ACC112 (cell line): ENCODE results near the gene PRELP.
"Not testable (repeated sequence)": the region's sequence is repeated elsewhere in the genome, so short reads cannot be mapped to it uniquely, and the experiment has no call there.

Experiments used
- H2AFZ ChIP-seq: fragments of 200-600 bp; sonication (generic); one replicate; pipeline ENCODE4 v1.6.0; 2017; ENCODE audit warnings: antibody characterized with exemption, low read length; ENCODE audit not compliant: unreplicated experiment
- H3K27ac ChIP-seq: fragments of 200-600 bp; sonication (generic); 2 replicates; pipeline ENCODE4 v1.5.1; 2014; ENCODE audit warnings: low read depth, mild to moderate bottlenecking, antibody characterized with exemption, low read length, moderate library complexity
- H3K27me3 ChIP-seq: fragments of 200-600 bp; sonication (generic); 2 replicates; pipeline ENCODE4 v1.6.1; 2014; ENCODE audit warnings: mild to moderate bottlenecking, antibody characterized with exemption, low read length, moderate library complexity, mixed read lengths; ENCODE audit not compliant: insufficient read depth
- H3K36me3 ChIP-seq: fragments of 200-600 bp; sonication (generic); 2 replicates; pipeline ENCODE4 v1.6.1; 2016; ENCODE audit warnings: mild to moderate bottlenecking, antibody characterized with exemption, low read length, moderate library complexity, mixed read lengths; ENCODE audit not compliant: insufficient read depth
- H3K4me1 ChIP-seq: fragments of 200-600 bp; sonication (generic); one replicate; pipeline ENCODE4 v1.6.1; 2016; ENCODE audit warnings: low read length, mixed read lengths; ENCODE audit not compliant: insufficient read depth, unreplicated experiment, control insufficient read depth
- H3K4me3 ChIP-seq: fragments of 200-600 bp; sonication (generic); 2 replicates; pipeline ENCODE4 v1.5.1; 2014; ENCODE audit warnings: mild to moderate bottlenecking, low read depth, low read length
- H3K79me2 ChIP-seq: fragments of 200-600 bp; sonication (generic); one replicate; pipeline ENCODE4 v1.6.0; 2016; ENCODE audit warnings: low read length; ENCODE audit not compliant: control insufficient read depth, unreplicated experiment, insufficient read depth

PRELP gene

GRCh38 chr1:203442821-203443220 lies 32.8 kb upstream of the PRELP start:
- H3K36me3 ChIP-seq = no peaks in the 10 kb centered on the region
- H3K4me3 ChIP-seq = no peak overlapping the region
- no peak overlapping the region for H2AFZ ChIP-seq
- peaks cover 24% of the 10 kb centered on the region for H3K27me3 ChIP-seq
- no peaks in the 10 kb centered on the region for H3K79me2 ChIP-seq
- peaks cover 12% of the 10 kb centered on the region for H3K4me1 ChIP-seq
- no peak overlapping the region for H3K27ac ChIP-seq

- H3K27ac ChIP-seq = no peak overlapping the region
- H3K79me2 ChIP-seq = no peaks in the 10 kb centered on the region
- no peak overlapping the region for H3K4me3 ChIP-seq
- peaks cover 26% of the 10 kb centered on the region for H3K27me3 ChIP-seq
- H3K36me3 ChIP-seq = no peaks in the 10 kb centered on the region
- H3K4me1 ChIP-seq = peaks cover 12% of the 10 kb centered on the region
- H2AFZ ChIP-seq = no peak overlapping the region
These were observed 32.3 kb upstream of the PRELP start for GRCh38 chr1:203443296-203443695.

DNA sequence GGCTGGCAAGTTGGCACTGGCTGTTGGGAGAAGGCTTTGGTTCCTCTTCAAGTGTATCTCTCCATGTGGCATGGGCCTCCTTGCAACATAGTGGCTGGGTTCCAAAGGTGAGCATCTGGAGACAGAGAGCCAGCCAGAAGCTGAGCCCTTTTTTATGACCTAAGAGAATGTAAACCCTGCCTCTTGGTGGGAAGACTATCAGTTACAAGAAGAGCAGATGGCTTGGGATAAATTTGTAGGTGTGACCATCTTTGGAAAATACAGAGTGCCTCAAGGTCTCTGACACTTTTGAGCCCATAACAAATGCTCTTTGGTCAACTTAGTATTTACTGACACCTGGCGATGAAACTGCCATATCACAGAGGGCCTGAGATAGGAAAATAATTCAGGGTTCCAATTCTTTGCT lies 31.4 kb upstream of the PRELP start:
- peaks cover 12% of the 10 kb centered on the region for H3K4me1 ChIP-seq
- H3K27ac ChIP-seq = no peak overlapping the region
- H3K27me3 ChIP-seq = peaks cover 17% of the 10 kb centered on the region

DNA sequence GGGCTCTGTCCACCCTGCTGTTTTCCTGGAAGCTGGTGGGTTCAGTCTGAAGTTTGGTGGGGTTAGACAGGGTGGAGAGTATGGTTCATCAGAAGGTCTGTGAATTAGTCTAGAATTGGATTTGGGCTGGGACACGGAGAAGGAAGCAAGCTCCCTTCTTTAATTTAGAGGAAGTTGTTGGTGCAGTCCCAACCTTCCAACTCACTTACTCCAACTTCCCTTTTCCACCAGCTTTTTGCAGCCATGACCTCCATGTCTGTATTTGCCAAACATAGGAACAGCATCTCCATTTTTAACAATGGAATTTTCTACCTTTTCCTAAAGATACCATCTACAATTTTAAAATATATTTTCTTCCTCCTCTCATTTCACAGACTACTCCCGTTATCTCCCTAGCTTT lies 28.5 kb upstream of the PRELP start:
- Histone ChIP-seq H3K27ac (no peak overlapping the region), H3K79me2 (no peaks in the 10 kb centered on the region), H3K36me3 (no peaks in the 10 kb centered on the region), H2AFZ (no peak overlapping the region), H3K4me1 (no peaks in the 10 kb centered on the region), H3K4me3 (no peak overlapping the region), H3K27me3 (peaks cover 13% of the 10 kb centered on the region)

More for the DNA sequence above, 31.4 kb upstream of the PRELP start:
- H3K79me2 ChIP-seq = no peaks in the 10 kb centered on the region
- no peak overlapping the region for H2AFZ ChIP-seq
- no peak overlapping the region for H3K4me3 ChIP-seq
- H3K36me3 ChIP-seq = no peaks in the 10 kb centered on the region

DNA sequence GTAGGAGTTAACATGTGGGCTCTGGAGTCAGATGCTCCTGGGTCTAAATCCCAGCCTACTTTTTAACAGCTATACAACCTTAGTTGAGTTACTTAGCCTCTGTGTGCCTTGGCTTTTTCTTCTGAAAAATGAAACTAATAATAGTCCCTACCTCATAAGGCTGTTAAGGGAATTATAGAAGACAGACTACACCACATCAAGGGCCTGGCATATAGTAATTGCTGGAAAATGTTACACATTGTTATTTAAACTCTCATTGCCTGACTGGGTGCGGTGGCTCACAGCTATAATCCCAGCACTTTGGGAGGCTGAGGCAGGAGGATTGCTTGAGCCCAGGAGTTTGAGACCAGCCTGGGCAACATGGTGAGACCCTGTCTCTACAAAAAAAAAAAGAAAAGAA lies 28.0 kb upstream of the PRELP start:
- H3K36me3 ChIP-seq, H3K79me2 ChIP-seq, H3K4me1 ChIP-seq, H2AFZ ChIP-seq, H3K27ac ChIP-seq, H3K4me3 ChIP-seq: not testable (repeated sequence)
- peaks cover 16% of the 10 kb centered on the region for H3K27me3 ChIP-seq

GRCh38 chr1:203448521-203449061 lies 27.0 kb upstream of the PRELP start:
- H3K36me3 ChIP-seq = no peaks in the 10 kb centered on the region
- no peaks in the 10 kb centered on the region for H3K79me2 ChIP-seq
- peaks cover 24% of the 10 kb centered on the region for H3K27me3 ChIP-seq
- H3K4me3 ChIP-seq = no peak overlapping the region
- H3K4me1 ChIP-seq = no peaks in the 10 kb centered on the region
- no peak overlapping the region for H3K27ac ChIP-seq
- no peak overlapping the region for H2AFZ ChIP-seq

DNA sequence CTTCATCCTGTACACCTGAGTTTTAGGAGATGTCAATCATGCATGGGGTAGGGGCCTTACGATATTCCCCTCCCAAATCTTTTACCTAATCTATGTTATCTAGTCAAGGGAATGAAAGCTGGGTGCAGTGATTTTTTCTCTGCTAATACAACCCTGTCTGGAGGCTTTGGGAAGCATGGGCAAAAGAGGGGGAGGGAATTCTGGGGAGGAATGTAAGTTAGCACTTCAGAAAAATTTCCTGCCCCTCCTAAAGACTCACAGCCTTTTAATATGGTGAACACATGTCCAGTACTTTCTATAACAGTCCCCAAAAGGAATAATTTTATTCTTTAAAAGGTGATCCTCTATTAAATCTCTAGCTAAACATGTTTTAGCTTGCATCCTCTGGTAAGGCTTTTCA lies 25.6 kb upstream of the PRELP start:
- Histone ChIP-seq H3K79me2 (no peaks in the 10 kb centered on the region), H3K4me3 (no peak overlapping the region), H2AFZ (no peak overlapping the region), H3K36me3 (no peaks in the 10 kb centered on the region), H3K27me3 (peaks cover 24% of the 10 kb centered on the region), H3K4me1 (no peaks in the 10 kb centered on the region), H3K27ac (no peak overlapping the region)

- H3K27ac ChIP-seq = no peak overlapping the region
- H2AFZ ChIP-seq = no peak overlapping the region
- no peak overlapping the region for H3K4me3 ChIP-seq
- H3K36me3 ChIP-seq = no peaks in the 10 kb centered on the region
- H3K4me1 ChIP-seq = no peaks in the 10 kb centered on the region
- peaks cover 24% of the 10 kb centered on the region for H3K27me3 ChIP-seq
- no peaks in the 10 kb centered on the region for H3K79me2 ChIP-seq
These were observed 25.0 kb upstream of the PRELP start for GRCh38 chr1:203450479-203451149.

DNA sequence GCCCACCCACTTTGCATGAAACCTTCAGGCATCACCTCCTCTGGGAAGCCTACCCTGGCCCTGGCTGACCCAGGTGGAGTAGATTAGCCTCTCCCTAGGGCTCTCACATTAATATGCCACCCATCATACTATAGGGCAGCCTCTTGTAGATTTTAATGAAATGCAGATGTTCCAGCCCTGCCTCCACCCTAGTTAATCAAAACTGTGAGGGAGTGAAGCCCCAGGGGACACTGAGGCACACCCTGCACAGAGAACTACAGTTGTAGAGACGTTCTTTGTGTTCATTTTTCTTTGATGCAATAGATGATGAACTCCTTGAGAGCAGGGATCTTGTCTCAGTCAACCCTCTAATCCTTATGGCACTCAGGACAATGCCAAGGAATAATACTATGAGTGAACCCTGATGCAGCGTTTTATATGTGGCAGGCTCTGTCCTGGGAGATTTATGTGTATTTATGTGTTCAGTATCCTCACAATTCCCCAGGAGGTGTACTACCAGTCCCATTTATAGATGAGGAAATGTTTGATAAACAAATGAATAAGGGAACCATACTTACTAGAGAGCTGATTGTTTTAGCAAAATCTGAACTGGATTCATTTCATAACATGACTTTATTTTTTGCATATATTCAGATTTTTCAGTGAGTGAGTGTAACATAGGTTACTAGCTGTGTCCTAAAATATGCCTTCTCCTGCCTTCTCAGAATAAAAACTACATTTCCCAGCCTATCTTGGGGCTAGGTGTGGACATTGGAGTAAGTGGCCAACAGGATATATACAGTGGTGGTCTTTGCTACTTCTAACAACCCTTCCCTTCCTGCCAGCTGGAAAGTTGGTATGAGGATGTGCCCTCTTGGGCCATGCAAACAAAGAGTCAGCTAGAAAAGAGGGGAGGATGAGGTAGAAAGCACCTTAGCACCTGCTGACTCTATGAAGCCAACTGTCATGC lies 23.5 kb upstream of the PRELP start:
- no peaks in the 10 kb centered on the region for H3K4me1 ChIP-seq
- no peaks in the 10 kb centered on the region for H3K36me3 ChIP-seq
- no peak overlapping the region for H2AFZ ChIP-seq
- H3K79me2 ChIP-seq = no peaks in the 10 kb centered on the region
- H3K4me3 ChIP-seq = no peak overlapping the region
- peaks cover 17% of the 10 kb centered on the region for H3K27me3 ChIP-seq
- no peak overlapping the region for H3K27ac ChIP-seq

- no peak overlapping the region for H3K27ac ChIP-seq
- H3K36me3 ChIP-seq = no peaks in the 10 kb centered on the region
- H3K79me2 ChIP-seq = no peaks in the 10 kb centered on the region
- H3K4me3 ChIP-seq = no peak overlapping the region
- H3K27me3 ChIP-seq = peaks cover 17% of the 10 kb centered on the region
- H3K4me1 ChIP-seq = no peaks in the 10 kb centered on the region
- H2AFZ ChIP-seq = no peak overlapping the region
These were observed 22.6 kb upstream of the PRELP start for GRCh38 chr1:203453016-203453415.
